Transverse colon (tissue), 4 donors: ENCODE results near the gene ATXN2.
"Not testable (repeated sequence)": the region's sequence is repeated elsewhere in the genome, so short reads cannot be mapped to it uniquely, and the experiment has no call there.

Experiments used
- CTCF ChIP-seq, 5 experiments: fragments of 200-600 bp in 3 of 5; fragments of 450-650 bp in 2 of 5; sonication (generic) in 3 of 5; IDR thresholded peaks; 1 replicate in 2 of 5; 2 replicates in 3 of 5; pipeline ENCODE4 v1.5.1; 2016 to 2017; ENCODE audit warnings: antibody characterized with exemption in 5 of 5, inconsistent platforms in 3 of 5, mild to moderate bottlenecking in 2 of 5, moderate library complexity in 1 of 5
- EP300 ChIP-seq: sonication (generic); formaldehyde crosslinking; IDR thresholded peaks from one replicate; pipeline ENCODE4 v1.6.1; 2017; ENCODE audit warnings: antibody characterized with exemption, low read depth
- POLR2A ChIP-seq: fragments of 450-650 bp; IDR thresholded peaks from one replicate; pipeline ENCODE4 v1.6.1; 2016; ENCODE audit warnings: antibody characterized with exemption, mild to moderate bottlenecking, moderate library complexity
- POLR2AphosphoS5 ChIP-seq, 3 donors: sonication (generic); formaldehyde crosslinking; IDR thresholded peaks; one replicate each; pipeline ENCODE4 v1.6.1; 2016; ENCODE audit warnings: antibody characterized with exemption in 3 of 3

- TF ChIP-seq POLR2A; EP300; CTCF (IDR thresholded peaks at IDR 0.05); POLR2AphosphoS5 (IDR thresholded peaks at IDR 0.05): not testable (repeated sequence)
Measured at GRCh38 chr12:111460111-111460510, 139.0 kb downstream of the ATXN2 start.
